Ectodermal cell (in vitro differentiated cells): ENCODE measurements around the gene PPAT.
"Not testable (repeated sequence)": the region's sequence is repeated elsewhere in the genome, so short reads cannot be mapped to it uniquely, and the experiment has no call there.

Source experiments
- H3K27ac ChIP-seq: 2 replicates; pipeline ENCODE4 v1.7.0; 2013; ENCODE audit warnings: mild to moderate bottlenecking, low read depth, low read length; ENCODE audit not compliant: insufficient read depth, poor library complexity, severe bottlenecking
- H3K27me3 ChIP-seq: 2 replicates; pipeline ENCODE4 v1.7.0; 2013; ENCODE audit warnings: mild to moderate bottlenecking, low read length; ENCODE audit not compliant: insufficient read depth, control insufficient read depth, poor library complexity, severe bottlenecking
- H3K36me3 ChIP-seq: one replicate; pipeline ENCODE4 v1.7.0; 2013; ENCODE audit warnings: low read length; ENCODE audit not compliant: control insufficient read depth, insufficient read depth
- H3K4me1 ChIP-seq: one replicate; pipeline ENCODE4 v1.7.0; 2013; ENCODE audit warnings: low read length; ENCODE audit not compliant: control insufficient read depth, insufficient read depth
- H3K4me3 ChIP-seq: 2 replicates; pipeline ENCODE4 v1.7.0; 2013; ENCODE audit warnings: low read depth, low read length, control low read depth; ENCODE audit not compliant: insufficient read depth
- H3K9me3 ChIP-seq: 2 replicates; pipeline ENCODE4 v1.7.0; 2013; ENCODE audit warnings: mild to moderate bottlenecking, low read length, moderate library complexity; ENCODE audit not compliant: control insufficient read depth
- WGBS, 2 experiments: methylation state at CpG; one replicate each; pipeline ENCODE4 v1.1.7; 2013; ENCODE audit warnings: missing lambda C conversion rate in 2 of 2; 5-methylcytosine and 5-hydroxymethylcytosine counted together

The PPAT gene

DNA sequence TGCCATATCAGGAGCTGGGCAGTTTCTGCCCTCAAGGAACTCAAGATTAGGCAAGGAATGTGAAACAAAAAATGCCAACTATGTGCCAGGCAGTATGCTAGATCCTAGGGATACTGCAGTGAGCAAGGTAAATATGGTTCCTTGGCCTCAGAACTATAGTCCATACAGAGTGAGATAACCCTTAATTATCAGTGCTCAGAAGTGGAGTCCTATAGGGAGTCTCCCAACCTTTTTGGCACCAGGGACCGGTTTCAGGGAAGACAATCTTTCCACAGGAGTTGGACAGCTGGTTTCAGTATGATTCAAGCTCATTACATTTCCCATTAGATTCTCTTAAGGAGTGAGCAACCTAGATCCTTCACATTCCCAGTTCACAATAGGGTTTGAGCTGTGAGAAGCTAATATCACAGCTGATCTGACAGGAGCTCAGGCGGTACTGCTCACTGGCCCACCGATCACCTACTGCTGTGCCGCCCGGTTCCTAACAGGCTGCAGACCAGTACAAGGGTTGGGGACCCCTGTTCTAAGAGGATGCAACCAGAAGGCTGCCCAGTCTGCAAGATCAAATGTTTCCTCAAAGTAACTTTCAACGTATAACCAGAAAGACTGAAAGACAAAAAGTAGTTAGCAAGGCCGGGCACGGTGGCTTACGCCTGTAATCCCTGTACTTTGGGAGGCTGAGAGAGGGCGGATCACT, 30.3 kb upstream of the PPAT start:
- Histone ChIP-seq H3K9me3 (no peaks in the 10 kb centered on the region), H3K4me1 (peaks cover 7% of the 10 kb centered on the region), H3K36me3 (peaks cover 28% of the 10 kb centered on the region), H3K27ac (no peak overlapping the region), H3K4me3 (peak overlapping the region; percentile 73), H3K27me3 (no peaks in the 10 kb centered on the region)
- WGBS, 2 experiments = 68 to 74% methylated on average over 10 of the region's 10 CpGs

DNA sequence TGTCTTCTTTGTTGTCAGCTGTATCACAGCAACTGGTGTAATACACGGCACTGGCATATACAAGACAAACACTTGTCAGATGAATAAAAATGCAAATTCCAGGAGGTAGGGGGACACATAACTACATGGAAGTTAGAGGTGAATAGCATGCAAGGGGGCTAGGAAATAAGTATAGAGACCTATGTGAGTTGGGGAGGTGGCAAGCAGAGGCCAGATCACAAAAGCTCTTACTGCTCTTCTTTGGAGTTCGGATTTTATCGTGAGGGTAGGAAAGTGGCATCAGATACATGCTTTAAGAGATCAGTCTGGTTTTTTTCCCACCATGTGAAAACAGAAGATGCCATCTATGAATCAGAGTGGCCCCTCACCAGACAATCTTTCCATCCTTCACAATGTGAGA, 29.2 kb upstream of the PPAT start:
- Histone ChIP-seq H3K4me1 (peaks cover 7% of the 10 kb centered on the region), H3K4me3 (no peak overlapping the region), H3K27ac (no peak overlapping the region), H3K9me3 (no peaks in the 10 kb centered on the region), H3K27me3 (no peaks in the 10 kb centered on the region), H3K36me3 (peaks cover 33% of the 10 kb centered on the region)
- 94 to 95% methylated on average over 3 of the region's 3 CpGs for WGBS, 2 experiments

DNA sequence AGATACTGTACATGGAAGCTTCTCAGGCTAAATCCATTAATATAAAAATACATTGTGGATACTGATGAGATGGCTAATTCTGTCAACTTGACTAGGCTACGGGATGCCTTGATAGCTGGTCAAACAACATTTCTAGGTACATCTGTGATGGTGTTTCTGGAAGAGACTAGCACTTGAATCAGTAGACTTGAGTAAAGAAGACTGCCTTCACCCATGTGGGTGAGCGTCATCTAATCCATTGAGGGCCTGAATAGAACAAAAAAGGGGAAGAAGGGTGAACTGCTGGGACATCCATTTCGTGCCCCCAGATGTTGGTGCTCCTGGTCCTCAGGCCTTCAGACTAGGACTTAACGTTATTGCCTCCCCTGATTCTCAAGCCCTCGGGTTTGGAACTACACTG, 28.3 kb upstream of the PPAT start:
- Histone ChIP-seq H3K4me1 (peaks cover 7% of the 10 kb centered on the region), H3K27ac (no peak overlapping the region), H3K36me3 (peaks cover 39% of the 10 kb centered on the region), H3K9me3 (no peaks in the 10 kb centered on the region), H3K4me3 (no peak overlapping the region), H3K27me3 (no peaks in the 10 kb centered on the region)
- 93 to 95% methylated on average over 5 of the region's 5 CpGs for WGBS, 2 experiments

GRCh38 chr4:56462157-56462556, 26.7 kb upstream of the PPAT start:
- Histone ChIP-seq H3K9me3 (no peaks in the 10 kb centered on the region), H3K27ac (no peak overlapping the region), H3K27me3 (no peaks in the 10 kb centered on the region), H3K4me1 (peaks cover 7% of the 10 kb centered on the region), H3K36me3 (peaks cover 54% of the 10 kb centered on the region), H3K4me3 (no peak overlapping the region)

- Histone ChIP-seq H3K4me3 (no peak overlapping the region), H3K36me3 (peaks cover 74% of the 10 kb centered on the region), H3K4me1 (peaks cover 1% of the 10 kb centered on the region), H3K9me3 (no peaks in the 10 kb centered on the region), H3K27ac (no peak overlapping the region), H3K27me3 (no peaks in the 10 kb centered on the region)
- 95 to 96% methylated on average over 3 of the region's 3 CpGs for WGBS, 2 experiments
These were observed 24.7 kb upstream of the PPAT start for GRCh38 chr4:56460085-56460484.

GRCh38 chr4:56450342-56450741, 14.9 kb upstream of the PPAT start:
- H3K4me1 ChIP-seq = no peaks in the 10 kb centered on the region
- H3K36me3 ChIP-seq = peaks cover 69% of the 10 kb centered on the region
- no peak overlapping the region for H3K4me3 ChIP-seq
- WGBS, 2 experiments = 100% methylated on average over 1 of the region's 1 CpG
- H3K9me3 ChIP-seq = no peaks in the 10 kb centered on the region
- no peak overlapping the region for H3K27ac ChIP-seq
- no peaks in the 10 kb centered on the region for H3K27me3 ChIP-seq

GRCh38 chr4:56449475-56449874, 14.1 kb upstream of the PPAT start:
- H3K4me3 ChIP-seq, H3K27ac ChIP-seq, H3K9me3 ChIP-seq, H3K27me3 ChIP-seq, H3K4me1 ChIP-seq: not testable (repeated sequence)
- H3K36me3 ChIP-seq = peaks cover 69% of the 10 kb centered on the region
- WGBS, 2 experiments = 94 to 97% methylated on average over 4 of the region's 4 CpGs

- Histone ChIP-seq H3K9me3 (no peaks in the 10 kb centered on the region), H3K4me1 (no peaks in the 10 kb centered on the region), H3K4me3 (no peak overlapping the region), H3K36me3 (peaks cover 60% of the 10 kb centered on the region), H3K27me3 (no peaks in the 10 kb centered on the region), H3K27ac (no peak overlapping the region)
These were observed 12.9 kb upstream of the PPAT start for GRCh38 chr4:56448301-56448700.

- H3K4me1 ChIP-seq = peaks cover 4% of the 10 kb centered on the region
- H3K4me3 ChIP-seq = no peak overlapping the region
- H3K9me3 ChIP-seq = no peaks in the 10 kb centered on the region
- H3K36me3 ChIP-seq = peaks cover 45% of the 10 kb centered on the region
- 80 to 100% methylated on average over 1 of the region's 1 CpG for WGBS, 2 experiments
- H3K27ac ChIP-seq = no peak overlapping the region
- H3K27me3 ChIP-seq = no peaks in the 10 kb centered on the region
These were observed 10.3 kb upstream of the PPAT start for GRCh38 chr4:56445699-56446098.

DNA sequence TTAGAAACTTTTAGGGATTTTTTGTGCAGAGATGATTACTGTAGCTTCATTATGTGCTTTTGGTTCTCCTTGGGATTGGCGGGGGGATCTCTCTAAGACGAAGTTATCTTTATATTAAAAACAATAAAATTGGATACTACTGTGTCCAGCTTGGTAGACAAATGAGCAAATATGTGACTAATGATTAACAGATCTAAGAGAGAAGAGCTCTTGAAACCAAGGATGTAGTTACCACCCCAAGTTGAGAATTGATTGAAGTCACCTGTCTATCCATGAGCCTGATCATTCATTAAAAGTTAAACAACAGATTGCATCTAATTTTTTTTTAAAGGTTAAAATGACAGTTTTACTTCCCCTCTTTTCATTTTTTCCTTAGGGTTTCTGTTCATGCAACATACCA, 9.3 kb upstream of the PPAT start:
- Histone ChIP-seq H3K9me3 (no peaks in the 10 kb centered on the region), H3K27ac (no peak overlapping the region), H3K27me3 (no peaks in the 10 kb centered on the region), H3K4me1 (peaks cover 8% of the 10 kb centered on the region), H3K4me3 (no peak overlapping the region), H3K36me3 (peaks cover 41% of the 10 kb centered on the region)
- no CpG with 5 or more reads among the region's 2 CpGs for WGBS, 2 experiments

GRCh38 chr4:56440983-56441382, 5.6 kb upstream of the PPAT start:
- Histone ChIP-seq H3K4me1 (peaks cover 14% of the 10 kb centered on the region), H3K4me3 (no peak overlapping the region), H3K36me3 (peaks cover 14% of the 10 kb centered on the region), H3K27me3 (no peaks in the 10 kb centered on the region), H3K27ac (no peak overlapping the region), H3K9me3 (no peaks in the 10 kb centered on the region)
- WGBS, 2 experiments = 80% methylated on average over 1 of the region's 1 CpG; no CpG with 5 or more reads in 1 of the 2 experiments
